IMR-90 (cell line): Measurements from ENCODE around the gene PSPC1. TPM values are rescaled to one million over a fixed set of nuclear protein-coding genes. Genes with fewer than 3 reads are reported as not detected.

Experiments
- ATAC-seq: fragments of 200-7000 bp; cut with Tn5 transposase; 2 replicates; pipeline ENCODE4 v1.9.1; 2020; ENCODE audit warnings: low read depth, mild to moderate bottlenecking, moderate library complexity
- BruUV-seq: library from RNA; stranded (reverse); fragments of 400-500 nt; replicated peaks from 2 replicates; lab custom pipeline; 2021; lab: Mats Ljungman, UMichigan
- CTCF ChIA-PET: fragments of 300-600 bp; formaldehyde crosslinking; extraction: SDS; loops from one replicate; lab custom pipeline; 2021; ENCODE audit warnings: antibody characterized with exemption; lab: Yijun Ruan, JAX
- POLR2A ChIA-PET: fragments of 300-600 bp; sonication (Branson Sonifier 250); formaldehyde crosslinking; loops from one replicate; lab custom pipeline; 2022; ENCODE audit warnings: antibody characterized with exemption; ENCODE audit not compliant: unreplicated experiment; lab: Charles Lee
- DNase-seq: peaks from one replicate; pipeline ENCODE4 v3.0.0; 2013
- H2AFZ ChIP-seq: replicated peaks from 2 replicates; pipeline ENCODE3; 2013; ENCODE audit warnings: low read length, mild to moderate bottlenecking; ENCODE audit not compliant: poor library complexity
- H2AK5ac ChIP-seq: 2 replicates; pipeline ENCODE4 v1.6.1; 2013; ENCODE audit warnings: low read depth, low read length, inconsistent platforms
- H2AK9ac ChIP-seq: replicated peaks from 2 replicates; pipeline ENCODE3; 2013; ENCODE audit warnings: mild to moderate bottlenecking, low read depth, low read length, moderate library complexity; ENCODE audit not compliant: poor library complexity
- H2BK120ac ChIP-seq: 2 replicates; pipeline ENCODE4 v1.6.1; 2013; ENCODE audit warnings: low read depth, low read length, inconsistent platforms
- H2BK15ac ChIP-seq: 3 replicates; pipeline ENCODE4 v1.6.1; 2013; ENCODE audit warnings: low read depth, low read length, inconsistent platforms
- H2BK20ac ChIP-seq: 2 replicates; pipeline ENCODE4 v1.6.1; 2013; ENCODE audit warnings: low read depth, mild to moderate bottlenecking, inconsistent platforms, low read length, moderate library complexity
- H2BK5ac ChIP-seq: 2 replicates; pipeline ENCODE4 v1.6.1; 2013; ENCODE audit warnings: mild to moderate bottlenecking, low read depth, low read length, inconsistent platforms; ENCODE audit not compliant: poor library complexity, severe bottlenecking
- H3K14ac ChIP-seq: replicated peaks from 2 replicates; pipeline ENCODE4 v1.6.1; 2013; ENCODE audit warnings: low read depth, low read length, inconsistent platforms
- H3K18ac ChIP-seq: 2 replicates; pipeline ENCODE4 v1.6.1; 2013; ENCODE audit warnings: low read depth, low read length, control low read depth
- H3K23ac ChIP-seq: 2 replicates; pipeline ENCODE4 v1.6.1; 2013; ENCODE audit warnings: low read depth, low read length, inconsistent platforms
- H3K27ac ChIP-seq: 2 replicates; pipeline ENCODE4 v1.5.1; 2013; ENCODE audit warnings: mild to moderate bottlenecking, control low read depth, low read length; ENCODE audit not compliant: insufficient read depth
- H3K27me3 ChIP-seq: 2 replicates; pipeline ENCODE4 v1.6.1; 2013; ENCODE audit warnings: low read length; ENCODE audit not compliant: control insufficient read depth, insufficient read depth
- H3K36me3 ChIP-seq: 2 replicates; pipeline ENCODE4 v1.6.1; 2013; ENCODE audit warnings: low read length, mixed read lengths; ENCODE audit not compliant: control insufficient read depth, insufficient read depth
- H3K4ac ChIP-seq: 2 replicates; pipeline ENCODE4 v1.6.1; 2013; ENCODE audit warnings: low read depth, low read length, inconsistent platforms
- H3K4me1 ChIP-seq: 2 replicates; pipeline ENCODE4 v1.6.1; 2013; ENCODE audit warnings: low read length, mixed read lengths; ENCODE audit not compliant: control insufficient read depth, insufficient read depth
- H3K4me2 ChIP-seq: 2 replicates; pipeline ENCODE4 v1.6.1; 2013; ENCODE audit warnings: low read depth, mild to moderate bottlenecking, control low read depth, low read length, moderate library complexity
- H3K4me3 ChIP-seq: 2 replicates; pipeline ENCODE4 v1.5.1; 2013; ENCODE audit warnings: low read depth, mild to moderate bottlenecking, control low read depth, low read length, moderate library complexity; ENCODE audit not compliant: insufficient read depth
- H3K56ac ChIP-seq: 2 replicates; pipeline ENCODE4 v1.6.1; 2013; ENCODE audit warnings: low read length, inconsistent platforms; ENCODE audit not compliant: insufficient read depth; ENCODE audit errors: extremely low read depth
- H3K79me1 ChIP-seq, 2 experiments: 2 replicates each; pipeline ENCODE4 v1.6.1; 2013; ENCODE audit warnings: low read length in 2 of 2, inconsistent platforms in 1 of 2, low read depth in 1 of 2
- H3K9ac ChIP-seq: 2 replicates; pipeline ENCODE4 v1.6.1; 2013; ENCODE audit warnings: low read depth, low read length, control low read depth
- H3K9me1 ChIP-seq: 2 replicates; pipeline ENCODE4 v1.6.1; 2013; ENCODE audit warnings: low read length, inconsistent platforms; ENCODE audit not compliant: insufficient read depth
- H3K9me3 ChIP-seq: 2 replicates; pipeline ENCODE4 v1.6.1; 2013; ENCODE audit warnings: low read length; ENCODE audit not compliant: control insufficient read depth, insufficient read depth
- H4K20me1 ChIP-seq: 2 replicates; pipeline ENCODE4 v1.6.1; 2013; ENCODE audit warnings: low read length, inconsistent platforms; ENCODE audit not compliant: insufficient read depth
- H4K5ac ChIP-seq: 2 replicates; pipeline ENCODE4 v1.6.1; 2013; ENCODE audit warnings: mild to moderate bottlenecking, low read depth, low read length, control low read depth
- H4K8ac ChIP-seq, 2 experiments: 2 replicates each; pipeline ENCODE4 v1.6.1; 2013; ENCODE audit warnings: low read depth in 2 of 2, low read length in 2 of 2, control low read depth in 1 of 2, inconsistent platforms in 1 of 2
- H4K91ac ChIP-seq: 2 replicates; pipeline ENCODE4 v1.6.1; 2013; ENCODE audit warnings: low read depth, low read length, inconsistent platforms; ENCODE audit not compliant: insufficient read depth
- BHLHE40 ChIP-seq: fragments of 150-350 bp; IDR thresholded peaks from 2 replicates; pipeline ENCODE4 v1.6.1; 2016; ENCODE audit warnings: mild to moderate bottlenecking, low read depth, low read length
- CEBPB ChIP-seq: IDR thresholded peaks from 2 replicates; pipeline ENCODE4 v1.6.1; 2012; ENCODE audit warnings: low read depth, low read length, improper control_type of control experiment
- CHD1 ChIP-seq: IDR thresholded peaks from 2 replicates; pipeline ENCODE4 v1.6.1; 2012; ENCODE audit warnings: low read depth, low read length, improper control_type of control experiment
- CTCF ChIP-seq: conservative IDR thresholded peaks from 2 replicates; pipeline ENCODE4 v1.5.1; 2012; ENCODE audit warnings: mild to moderate bottlenecking, low read depth, low read length, improper control_type of control experiment
- ELK1 ChIP-seq: fragments of 150-350 bp; IDR thresholded peaks from 2 replicates; pipeline ENCODE4 v1.6.1; 2016; ENCODE audit warnings: low read depth, mild to moderate bottlenecking, low read length, moderate library complexity, borderline replicate concordance
- FOS ChIP-seq: fragments of 150-350 bp; IDR thresholded peaks from 2 replicates; pipeline ENCODE4 v1.6.1; 2016; ENCODE audit warnings: low read depth, low read length
- MAFK ChIP-seq: IDR thresholded peaks from 2 replicates; pipeline ENCODE4 v1.6.1; 2012; ENCODE audit warnings: low read depth, low read length, improper control_type of control experiment
- MAZ ChIP-seq: IDR thresholded peaks from 2 replicates; pipeline ENCODE4 v1.6.1; 2012; ENCODE audit warnings: low read depth, mild to moderate bottlenecking, low read length, improper control_type of control experiment, moderate library complexity, borderline replicate concordance
- MXI1 ChIP-seq: IDR thresholded peaks from 2 replicates; pipeline ENCODE4 v1.6.1; 2012; ENCODE audit warnings: low read depth, mild to moderate bottlenecking, low read length, moderate library complexity, borderline replicate concordance
- NFE2L2 ChIP-seq: fragments of 150-350 bp; IDR thresholded peaks from 2 replicates; pipeline ENCODE4 v1.6.1; 2016; ENCODE audit warnings: low read depth, mild to moderate bottlenecking, low read length
- POLR2A ChIP-seq: IDR thresholded peaks from 2 replicates; pipeline ENCODE4 v1.6.1; 2012; ENCODE audit warnings: mild to moderate bottlenecking, low read depth, low read length
- RAD21 ChIP-seq: IDR thresholded peaks from 2 replicates; pipeline ENCODE4 v1.6.1; 2012; ENCODE audit warnings: low read length, improper control_type of control experiment
- RCOR1 ChIP-seq: IDR thresholded peaks from 2 replicates; pipeline ENCODE4 v1.6.1; 2012; ENCODE audit warnings: mild to moderate bottlenecking, low read length, improper control_type of control experiment; ENCODE audit not compliant: insufficient replicate concordance
- RFX5 ChIP-seq: IDR thresholded peaks from 2 replicates; pipeline ENCODE4 v1.8.0; 2012; ENCODE audit warnings: low read depth, mild to moderate bottlenecking, low read length, moderate library complexity
- SMC3 ChIP-seq: fragments of 150-350 bp; IDR thresholded peaks from 2 replicates; pipeline ENCODE4 v1.6.1; 2016; ENCODE audit warnings: low read depth, mild to moderate bottlenecking, antibody characterized with exemption, low read length, moderate library complexity
- USF2 ChIP-seq: fragments of 150-350 bp; IDR thresholded peaks from 2 replicates; pipeline ENCODE4 v1.6.1; 2017; ENCODE audit warnings: mild to moderate bottlenecking, antibody characterized with exemption, low read length, low read depth
- WGBS, 2 experiments: methylation state at CpG; one replicate each; pipeline versions ENCODE4 v1.1.5 to v1.1.7; 2013; ENCODE audit warnings: missing lambda C conversion rate in 2 of 2; ENCODE audit not compliant: insufficient read length in 1 of 2; ENCODE audit errors: extremely low coverage in 2 of 2; 5-methylcytosine and 5-hydroxymethylcytosine counted together
- dilution Hi-C: fragments of 300-500 bp; cut with HindIII; formaldehyde crosslinking; loops from one replicate; pipeline ENCODE4 v1.14.3; 2018; ENCODE audit warnings: low sequenced_read_pairs; ENCODE audit not compliant: unreplicated experiment
- in situ Hi-C: fragments of 300-500 bp; cut with MboI; formaldehyde crosslinking; loops from 3 replicates; pipeline ENCODE4 v1.14.3; 2019; ENCODE audit warnings: low sequenced_read_pairs, inconsistent platforms, mixed read lengths
- intact Hi-C: fragments of 100-400 bp; cut with micrococcal nuclease; formaldehyde crosslinking; loops from 2 replicates; pipeline ENCODE4 v1.10.0; 2022
- polyA plus RNA-seq, 3 experiments: library from polyadenylated mRNA; depleted of rRNA; stranded (reverse); fragments of >200 nt; gene quantifications; 2 replicates each; pipeline ENCODE4 v1.2.3, GENCODE V29; 2012; ENCODE audit warnings: low replicate concordance in 1 of 3
- total RNA-seq: library from RNA; depleted of rRNA; stranded (reverse); fragments of >200 nt; gene quantifications from 2 replicates; pipeline ENCODE4 v1.2.3, GENCODE V29; 2012

The PSPC1 gene
- total and polyA plus RNA-seq, 2 of the 4 experiments (the other 2 are of a cell fraction): 38.3 to 39.8 TPM

- DNase-seq (no peak), ATAC-seq (no peak)
- no peak overlapping the region for H2BK15ac ChIP-seq
- dilution Hi-C loops (no loop called here), intact Hi-C loops (loop anchor here (5.0 kb wide), 1 partner anchor 81 kb away; the partner anchor contains the start of gene ZMYM5), in situ Hi-C loops (no loop called here)
- ChIA-PET POLR2A (no interaction called here), CTCF (no interaction called here)
- H2BK120ac ChIP-seq: no peak overlapping the region
- peak overlapping the region; percentile 94 for H2AK9ac ChIP-seq
- H4K8ac ChIP-seq: peak overlapping the region; percentile 25 to 82; a peak in 2 of 4 replicates
- peak overlapping the region; percentile 100 for H3K4me2 ChIP-seq
- H3K36me3 ChIP-seq: no peaks in the 10 kb centered on the region; the same call in 1 of the 2 replicates
- no CpG with 5 or more reads among the region's 9 CpGs for WGBS, 2 experiments
- peak overlapping the region; percentile 94 for H3K9ac ChIP-seq
- H3K14ac ChIP-seq: peak overlapping the region; percentile 92
- BruUV-seq: no TSS peak
- H3K27ac ChIP-seq: peak overlapping the region; percentile 91
- H3K18ac ChIP-seq: no peak overlapping the region
- TF ChIP-seq MAFK (no peak), CHD1 (no peak), USF2 (no peak), BHLHE40 (no peak), RCOR1 (no peak), CTCF (no peak), NFE2L2 (no peak), MAZ (no peak), POLR2A (no peak), ELK1 (no peak), CEBPB (no peak), RFX5 (no peak), RAD21 (no peak), FOS (no peak), MXI1 (no peak), SMC3 (no peak)
- H4K5ac ChIP-seq: no peak overlapping the region; the same call in 1 of the 2 replicates
- H3K56ac ChIP-seq: peak overlapping the region; percentile 74; the same call in 1 of the 2 replicates
- peak overlapping the region; percentile 98 for H3K23ac ChIP-seq
- peak overlapping the region; percentile 53; the same call in 1 of the 2 replicates for H4K91ac ChIP-seq
- peak overlapping the region; percentile 61 for H2AK5ac ChIP-seq
- no peaks in the 10 kb centered on the region for H3K4me1 ChIP-seq
- H2AFZ ChIP-seq: peak overlapping the region; percentile 89
- no peaks in the 10 kb centered on the region for H3K27me3 ChIP-seq
- H2BK20ac ChIP-seq: no peak overlapping the region
- no peaks in the 10 kb centered on the region for H3K9me3 ChIP-seq
- H2BK5ac ChIP-seq: peak overlapping the region; percentile 82
- H4K20me1 ChIP-seq: peaks cover 16% of the 10 kb centered on the region
- no peaks in the 10 kb centered on the region for H3K9me1 ChIP-seq
- H3K4me3 ChIP-seq: peak overlapping the region; percentile 80
- H3K79me1 ChIP-seq: peaks cover 0 to 5% of the 10 kb centered on the region in 2 experiments; a peak in 2 of 4 replicates
- peak overlapping the region; percentile 78 for H3K4ac ChIP-seq
These were observed 1.2 kb downstream of the PSPC1 start for GRCh38 chr13:19781526-19781925.
